HFFc6 (cell line): Measurements from ENCODE around the gene SLIT3. TPM values are rescaled to one million over a fixed set of nuclear protein-coding genes. Genes with fewer than 3 reads are reported as not detected.

Experiments
- DNase-seq: peaks from one replicate; pipeline ENCODE4 v3.0.0-alpha.2; 2018
- H3K27ac Mint-ChIP-seq: 2 replicates; pipeline ENCODE4 v1.8.0; 2020; ENCODE audit warnings: mild to moderate bottlenecking, mixed read lengths
- H3K27me3 Mint-ChIP-seq: 2 replicates; pipeline ENCODE4 v1.8.0; 2021; ENCODE audit warnings: mild to moderate bottlenecking, moderate library complexity, mixed read lengths; ENCODE audit not compliant: insufficient read depth
- H3K36me3 Mint-ChIP-seq: 2 replicates; pipeline ENCODE4 v1.8.0; 2021; ENCODE audit warnings: low read depth, mixed read lengths
- H3K4me1 Mint-ChIP-seq: 2 replicates; pipeline ENCODE4 v1.8.0; 2020; ENCODE audit warnings: low read depth, mixed read lengths
- H3K4me3 Mint-ChIP-seq: 2 replicates; pipeline ENCODE4 v1.8.0; 2020; ENCODE audit warnings: mild to moderate bottlenecking, moderate library complexity, mixed read lengths
- H3K9me3 Mint-ChIP-seq: 2 replicates; pipeline ENCODE4 v1.8.0; 2020; ENCODE audit warnings: mild to moderate bottlenecking, mixed read lengths
- total RNA-seq, 6 experiments: library from RNA; stranded (reverse); fragmentation: NEBNext Ultra II Directional; extraction: Animal tissue kit (Norgen Biotek cat#: 25700); gene quantifications; 2 replicates in 1 of 6; 3 replicates in 5 of 6; pipeline ENCODE4 v1.2.3, GENCODE V29; 2021
- TF ChIP-seq, protein P1 (sequence below): fragments of 200-600 bp; sonication (generic); IDR thresholded peaks from 2 replicates; pipeline ENCODE4 v1.5.0; 2021; ENCODE audit warnings: antibody characterized with exemption, mild to moderate bottlenecking

Gene SLIT3
- total RNA-seq, 6 experiments from 2014 or later = 4.2 to 8.3 (median 7.1) TPM

DNA sequence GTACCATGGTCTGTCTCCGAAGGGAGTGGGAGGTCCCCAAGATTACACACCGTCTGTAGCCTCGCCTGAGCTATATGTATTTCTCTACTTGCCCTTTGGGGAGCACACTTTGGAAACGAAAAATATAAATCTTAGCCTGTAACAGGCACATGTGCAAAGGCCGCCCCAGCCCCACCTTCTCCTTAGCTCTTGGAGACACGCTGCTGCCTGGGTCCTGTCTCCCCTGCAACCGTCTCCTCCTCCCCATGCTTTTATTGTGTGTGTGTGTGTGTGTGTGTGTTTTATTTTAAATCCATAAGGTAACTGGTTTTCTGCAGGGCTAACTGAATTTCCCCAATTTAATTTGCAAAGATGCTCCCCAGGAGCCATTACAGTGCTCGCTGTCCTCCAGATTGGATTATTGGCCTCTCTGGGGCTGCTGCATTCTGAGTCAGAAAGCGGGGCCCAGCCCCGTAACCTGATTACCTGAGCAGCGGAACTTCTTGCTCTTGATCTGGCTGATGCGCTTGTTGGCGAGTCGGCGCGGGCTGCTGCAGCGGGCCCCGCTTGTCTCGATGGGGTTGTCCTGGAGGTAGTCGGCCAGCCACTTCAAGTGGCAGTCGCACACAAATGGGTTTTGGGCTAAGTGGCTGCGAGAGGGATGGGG, 528.5 kb downstream of the SLIT3 start:
- no peak for DNase-seq
- Mint-ChIP-seq H3K36me3 (peaks cover 5% of the 10 kb centered on the region; the same call in 1 of the 2 replicates), H3K4me3 (no peak overlapping the region), H3K4me1 (no peaks in the 10 kb centered on the region), H3K27me3 (peaks cover 9% of the 10 kb centered on the region), H3K27ac (no peak overlapping the region), H3K9me3 (peaks cover 10% of the 10 kb centered on the region; the same call in 1 of the 2 replicates)
- TF ChIP-seq, protein P1, sequence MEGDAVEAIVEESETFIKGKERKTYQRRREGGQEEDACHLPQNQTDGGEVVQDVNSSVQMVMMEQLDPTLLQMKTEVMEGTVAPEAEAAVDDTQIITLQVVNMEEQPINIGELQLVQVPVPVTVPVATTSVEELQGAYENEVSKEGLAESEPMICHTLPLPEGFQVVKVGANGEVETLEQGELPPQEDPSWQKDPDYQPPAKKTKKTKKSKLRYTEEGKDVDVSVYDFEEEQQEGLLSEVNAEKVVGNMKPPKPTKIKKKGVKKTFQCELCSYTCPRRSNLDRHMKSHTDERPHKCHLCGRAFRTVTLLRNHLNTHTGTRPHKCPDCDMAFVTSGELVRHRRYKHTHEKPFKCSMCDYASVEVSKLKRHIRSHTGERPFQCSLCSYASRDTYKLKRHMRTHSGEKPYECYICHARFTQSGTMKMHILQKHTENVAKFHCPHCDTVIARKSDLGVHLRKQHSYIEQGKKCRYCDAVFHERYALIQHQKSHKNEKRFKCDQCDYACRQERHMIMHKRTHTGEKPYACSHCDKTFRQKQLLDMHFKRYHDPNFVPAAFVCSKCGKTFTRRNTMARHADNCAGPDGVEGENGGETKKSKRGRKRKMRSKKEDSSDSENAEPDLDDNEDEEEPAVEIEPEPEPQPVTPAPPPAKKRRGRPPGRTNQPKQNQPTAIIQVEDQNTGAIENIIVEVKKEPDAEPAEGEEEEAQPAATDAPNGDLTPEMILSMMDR = no peak

- Mint-ChIP-seq H3K4me3 (no peak overlapping the region), H3K4me1 (no peaks in the 10 kb centered on the region), H3K27me3 (peaks cover 6% of the 10 kb centered on the region), H3K9me3 (peaks cover 10% of the 10 kb centered on the region; the same call in 1 of the 2 replicates), H3K27ac (no peak overlapping the region), H3K36me3 (peaks cover 5% of the 10 kb centered on the region; the same call in 1 of the 2 replicates)
- TF ChIP-seq, protein P1 = peak; percentile 18; the same call in 1 of the 2 replicates
- DNase-seq = no peak
These were observed 529.3 kb downstream of the SLIT3 start for GRCh38 chr5:168771678-168772077.

- H3K4me3 Mint-ChIP-seq = no peak overlapping the region
- peaks cover 5% of the 10 kb centered on the region; the same call in 1 of the 2 replicates for H3K36me3 Mint-ChIP-seq
- no peak for DNase-seq
- H3K9me3 Mint-ChIP-seq = peaks cover 10% of the 10 kb centered on the region; the same call in 1 of the 2 replicates
- no peak overlapping the region for H3K27ac Mint-ChIP-seq
- peaks cover 2% of the 10 kb centered on the region for H3K27me3 Mint-ChIP-seq
- TF ChIP-seq, protein P1 = no peak
- H3K4me1 Mint-ChIP-seq = no peaks in the 10 kb centered on the region
These were observed 529.9 kb downstream of the SLIT3 start for GRCh38 chr5:168770996-168771395.

GRCh38 chr5:168770036-168770498, 530.9 kb downstream of the SLIT3 start:
- Mint-ChIP-seq H3K9me3 (peaks cover 10% of the 10 kb centered on the region; the same call in 1 of the 2 replicates), H3K27me3 (peaks cover 3% of the 10 kb centered on the region), H3K27ac (no peak overlapping the region), H3K4me3 (no peak overlapping the region), H3K36me3 (peaks cover 5% of the 10 kb centered on the region; the same call in 1 of the 2 replicates), H3K4me1 (no peaks in the 10 kb centered on the region)
- DNase-seq = no peak
- TF ChIP-seq, protein P1 = no peak

DNA sequence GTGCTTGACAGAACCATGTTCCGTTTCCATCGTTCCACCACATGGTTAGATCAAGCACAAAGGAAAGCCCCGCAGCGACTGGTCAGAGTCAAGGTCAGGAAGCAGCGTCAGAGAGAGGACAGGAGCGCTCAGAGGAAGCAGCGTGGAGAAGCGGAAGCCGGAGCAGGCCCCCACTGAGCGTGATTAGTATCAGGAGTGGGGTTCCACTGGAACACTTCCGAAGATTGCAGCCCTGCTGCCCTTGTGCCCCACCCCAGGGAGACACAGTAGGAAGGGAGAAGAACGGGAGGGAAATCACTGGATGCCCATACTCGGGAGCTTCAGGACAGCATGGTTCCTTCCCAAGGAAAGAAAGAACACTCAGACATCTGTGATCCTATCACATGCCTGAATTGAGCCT, 532.8 kb downstream of the SLIT3 start:
- H3K4me3 Mint-ChIP-seq = no peak overlapping the region
- no peak overlapping the region for H3K27ac Mint-ChIP-seq
- H3K27me3 Mint-ChIP-seq = peaks cover 2% of the 10 kb centered on the region
- peaks cover 5% of the 10 kb centered on the region; the same call in 1 of the 2 replicates for H3K36me3 Mint-ChIP-seq
- TF ChIP-seq, protein P1 = no peak
- H3K4me1 Mint-ChIP-seq = no peaks in the 10 kb centered on the region
- DNase-seq = no peak
- peaks cover 10% of the 10 kb centered on the region; the same call in 1 of the 2 replicates for H3K9me3 Mint-ChIP-seq
